Measurements from ENCODE around the gene CTBP2. TPM values are rescaled to one million over a fixed set of nuclear protein-coding genes. Genes with fewer than 3 reads are reported as not detected.

The CTBP2 gene
- total RNA-seq, 1 experiment from 2014 or later = 191 TPM

- Mint-ChIP-seq H3K27ac (peak overlapping the region; percentile 39; the same call in 1 of the 2 replicates), H3K27me3 (ENCODE audit: low read depth) (no peaks in the 10 kb centered on the region), H3K4me3 (no peak overlapping the region), H3K4me1 (peaks cover 98% of the 10 kb centered on the region), H3K36me3 (peaks cover 38% of the 10 kb centered on the region), H3K9me3 (no peaks in the 10 kb centered on the region)
- ChIA-PET POLR2A (no interaction called here), CTCF (interaction anchor here (0.9 to 2.1 kb wide), 3 partner anchors 9 to 22 kb away, joined by 4 to 14 read pairs (median 4); no protein-coding TSS in a partner anchor)
- DNase-seq (ENCODE audit: low spot score) (no peak), ATAC-seq (no peak)
- TF ChIP-seq ZNF232 (CRISPR knock-in tag; IDR thresholded peaks at IDR 0.05) = no peak
- TF ChIP-seq, protein P1, sequence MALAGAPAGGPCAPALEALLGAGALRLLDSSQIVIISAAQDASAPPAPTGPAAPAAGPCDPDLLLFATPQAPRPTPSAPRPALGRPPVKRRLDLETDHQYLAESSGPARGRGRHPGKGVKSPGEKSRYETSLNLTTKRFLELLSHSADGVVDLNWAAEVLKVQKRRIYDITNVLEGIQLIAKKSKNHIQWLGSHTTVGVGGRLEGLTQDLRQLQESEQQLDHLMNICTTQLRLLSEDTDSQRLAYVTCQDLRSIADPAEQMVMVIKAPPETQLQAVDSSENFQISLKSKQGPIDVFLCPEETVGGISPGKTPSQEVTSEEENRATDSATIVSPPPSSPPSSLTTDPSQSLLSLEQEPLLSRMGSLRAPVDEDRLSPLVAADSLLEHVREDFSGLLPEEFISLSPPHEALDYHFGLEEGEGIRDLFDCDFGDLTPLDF (CRISPR knock-in tag; IDR thresholded peaks at IDR 0.05) = no peak
- TF ChIP-seq, protein P2, sequence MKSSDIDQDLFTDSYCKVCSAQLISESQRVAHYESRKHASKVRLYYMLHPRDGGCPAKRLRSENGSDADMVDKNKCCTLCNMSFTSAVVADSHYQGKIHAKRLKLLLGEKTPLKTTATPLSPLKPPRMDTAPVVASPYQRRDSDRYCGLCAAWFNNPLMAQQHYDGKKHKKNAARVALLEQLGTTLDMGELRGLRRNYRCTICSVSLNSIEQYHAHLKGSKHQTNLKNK (CRISPR knock-in tag; IDR thresholded peaks at IDR 0.05) = no peak
Measured at GRCh38 chr10:125039354-125039769, 121.0 kb downstream of the CTBP2 start.

DNA sequence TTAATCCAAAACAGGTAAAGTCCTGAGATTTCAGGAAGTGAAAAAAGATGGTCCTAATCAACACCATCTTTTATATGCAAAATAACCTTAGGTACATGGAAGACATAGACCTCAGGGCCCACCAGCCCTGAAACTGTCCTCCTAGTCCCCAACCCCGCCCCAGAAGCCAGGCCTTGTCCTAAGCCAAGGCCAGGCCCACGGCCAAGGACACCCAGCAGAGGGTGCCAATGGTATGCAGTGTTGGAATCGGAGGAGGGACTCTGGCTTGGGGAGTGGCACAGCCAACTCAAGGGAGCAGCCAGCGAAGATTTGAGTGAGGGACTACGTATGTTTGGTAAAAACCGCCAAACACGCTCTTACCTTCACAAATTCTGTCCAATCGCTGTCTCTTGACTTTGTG, 121.7 kb downstream of the CTBP2 start:
- POLR2A ChIA-PET = no interaction called here
- CTCF ChIA-PET = interaction anchor here (2.1 kb wide), 1 partner anchor 9 kb away, joined by 14 read pairs; no protein-coding TSS in a partner anchor
- Mint-ChIP-seq H3K4me1 (peaks cover 93% of the 10 kb centered on the region), H3K27ac (peak overlapping the region; percentile 13), H3K36me3 (peaks cover 37% of the 10 kb centered on the region), H3K27me3 (ENCODE audit: low read depth) (no peaks in the 10 kb centered on the region), H3K9me3 (no peaks in the 10 kb centered on the region), H3K4me3 (no peak overlapping the region)
- DNase-seq (ENCODE audit: low spot score) (peak; percentile 37), ATAC-seq (peak; percentile 74)
- TF ChIP-seq KAT7 (CRISPR knock-in tag; IDR thresholded peaks at IDR 0.05; ENCODE audit: borderline replicate concordance) (no peak), NFATC4 (CRISPR knock-in tag; IDR thresholded peaks at IDR 0.05) (no peak), GTF2I (CRISPR knock-in tag; conservative IDR thresholded peaks at IDR 0.05) (no peak), ESRRA (CRISPR knock-in tag; IDR thresholded peaks at IDR 0.05; ENCODE audit: borderline replicate concordance) (no peak), NR1H2 (CRISPR knock-in tag; IDR thresholded peaks at IDR 0.05) (no peak), ZNF425 (CRISPR knock-in tag; conservative IDR thresholded peaks at IDR 0.05) (no peak), ZNF512 (CRISPR knock-in tag; IDR thresholded peaks at IDR 0.05; ENCODE audit: borderline replicate concordance) (no peak), HMGA2 (CRISPR knock-in tag; IDR thresholded peaks at IDR 0.05) (no peak), TP53 (CRISPR knock-in tag; IDR thresholded peaks at IDR 0.05) (no peak), ERG (CRISPR knock-in tag; IDR thresholded peaks at IDR 0.05) (no peak)
- TF ChIP-seq, protein P3, sequence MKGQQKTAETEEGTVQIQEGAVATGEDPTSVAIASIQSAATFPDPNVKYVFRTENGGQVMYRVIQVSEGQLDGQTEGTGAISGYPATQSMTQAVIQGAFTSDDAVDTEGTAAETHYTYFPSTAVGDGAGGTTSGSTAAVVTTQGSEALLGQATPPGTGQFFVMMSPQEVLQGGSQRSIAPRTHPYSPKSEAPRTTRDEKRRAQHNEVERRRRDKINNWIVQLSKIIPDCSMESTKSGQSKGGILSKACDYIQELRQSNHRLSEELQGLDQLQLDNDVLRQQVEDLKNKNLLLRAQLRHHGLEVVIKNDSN (CRISPR knock-in tag; IDR thresholded peaks at IDR 0.05) = no peak
- TF ChIP-seq, protein P4, sequence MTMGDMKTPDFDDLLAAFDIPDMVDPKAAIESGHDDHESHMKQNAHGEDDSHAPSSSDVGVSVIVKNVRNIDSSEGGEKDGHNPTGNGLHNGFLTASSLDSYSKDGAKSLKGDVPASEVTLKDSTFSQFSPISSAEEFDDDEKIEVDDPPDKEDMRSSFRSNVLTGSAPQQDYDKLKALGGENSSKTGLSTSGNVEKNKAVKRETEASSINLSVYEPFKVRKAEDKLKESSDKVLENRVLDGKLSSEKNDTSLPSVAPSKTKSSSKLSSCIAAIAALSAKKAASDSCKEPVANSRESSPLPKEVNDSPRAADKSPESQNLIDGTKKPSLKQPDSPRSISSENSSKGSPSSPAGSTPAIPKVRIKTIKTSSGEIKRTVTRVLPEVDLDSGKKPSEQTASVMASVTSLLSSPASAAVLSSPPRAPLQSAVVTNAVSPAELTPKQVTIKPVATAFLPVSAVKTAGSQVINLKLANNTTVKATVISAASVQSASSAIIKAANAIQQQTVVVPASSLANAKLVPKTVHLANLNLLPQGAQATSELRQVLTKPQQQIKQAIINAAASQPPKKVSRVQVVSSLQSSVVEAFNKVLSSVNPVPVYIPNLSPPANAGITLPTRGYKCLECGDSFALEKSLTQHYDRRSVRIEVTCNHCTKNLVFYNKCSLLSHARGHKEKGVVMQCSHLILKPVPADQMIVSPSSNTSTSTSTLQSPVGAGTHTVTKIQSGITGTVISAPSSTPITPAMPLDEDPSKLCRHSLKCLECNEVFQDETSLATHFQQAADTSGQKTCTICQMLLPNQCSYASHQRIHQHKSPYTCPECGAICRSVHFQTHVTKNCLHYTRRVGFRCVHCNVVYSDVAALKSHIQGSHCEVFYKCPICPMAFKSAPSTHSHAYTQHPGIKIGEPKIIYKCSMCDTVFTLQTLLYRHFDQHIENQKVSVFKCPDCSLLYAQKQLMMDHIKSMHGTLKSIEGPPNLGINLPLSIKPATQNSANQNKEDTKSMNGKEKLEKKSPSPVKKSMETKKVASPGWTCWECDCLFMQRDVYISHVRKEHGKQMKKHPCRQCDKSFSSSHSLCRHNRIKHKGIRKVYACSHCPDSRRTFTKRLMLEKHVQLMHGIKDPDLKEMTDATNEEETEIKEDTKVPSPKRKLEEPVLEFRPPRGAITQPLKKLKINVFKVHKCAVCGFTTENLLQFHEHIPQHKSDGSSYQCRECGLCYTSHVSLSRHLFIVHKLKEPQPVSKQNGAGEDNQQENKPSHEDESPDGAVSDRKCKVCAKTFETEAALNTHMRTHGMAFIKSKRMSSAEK (CRISPR knock-in tag; IDR thresholded peaks at IDR 0.05; ENCODE audit: borderline replicate concordance) = no peak
- TF ChIP-seq, protein P5, sequence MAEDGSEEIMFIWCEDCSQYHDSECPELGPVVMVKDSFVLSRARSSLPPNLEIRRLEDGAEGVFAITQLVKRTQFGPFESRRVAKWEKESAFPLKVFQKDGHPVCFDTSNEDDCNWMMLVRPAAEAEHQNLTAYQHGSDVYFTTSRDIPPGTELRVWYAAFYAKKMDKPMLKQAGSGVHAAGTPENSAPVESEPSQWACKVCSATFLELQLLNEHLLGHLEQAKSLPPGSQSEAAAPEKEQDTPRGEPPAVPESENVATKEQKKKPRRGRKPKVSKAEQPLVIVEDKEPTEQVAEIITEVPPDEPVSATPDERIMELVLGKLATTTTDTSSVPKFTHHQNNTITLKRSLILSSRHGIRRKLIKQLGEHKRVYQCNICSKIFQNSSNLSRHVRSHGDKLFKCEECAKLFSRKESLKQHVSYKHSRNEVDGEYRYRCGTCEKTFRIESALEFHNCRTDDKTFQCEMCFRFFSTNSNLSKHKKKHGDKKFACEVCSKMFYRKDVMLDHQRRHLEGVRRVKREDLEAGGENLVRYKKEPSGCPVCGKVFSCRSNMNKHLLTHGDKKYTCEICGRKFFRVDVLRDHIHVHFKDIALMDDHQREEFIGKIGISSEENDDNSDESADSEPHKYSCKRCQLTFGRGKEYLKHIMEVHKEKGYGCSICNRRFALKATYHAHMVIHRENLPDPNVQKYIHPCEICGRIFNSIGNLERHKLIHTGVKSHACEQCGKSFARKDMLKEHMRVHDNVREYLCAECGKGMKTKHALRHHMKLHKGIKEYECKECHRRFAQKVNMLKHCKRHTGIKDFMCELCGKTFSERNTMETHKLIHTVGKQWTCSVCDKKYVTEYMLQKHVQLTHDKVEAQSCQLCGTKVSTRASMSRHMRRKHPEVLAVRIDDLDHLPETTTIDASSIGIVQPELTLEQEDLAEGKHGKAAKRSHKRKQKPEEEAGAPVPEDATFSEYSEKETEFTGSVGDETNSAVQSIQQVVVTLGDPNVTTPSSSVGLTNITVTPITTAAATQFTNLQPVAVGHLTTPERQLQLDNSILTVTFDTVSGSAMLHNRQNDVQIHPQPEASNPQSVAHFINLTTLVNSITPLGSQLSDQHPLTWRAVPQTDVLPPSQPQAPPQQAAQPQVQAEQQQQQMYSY (CRISPR knock-in tag; IDR thresholded peaks at IDR 0.05) = no peak

Measured in WTC11 (cell line).